GM19328 (cell line): Measurements from ENCODE around the gene ANKRD60.

Source experiments
- ATAC-seq: cut with Tn5 transposase; IDR thresholded peaks from one replicate; pipeline ENCODE4 v1.9.1; 2021; ENCODE audit warnings: mild to moderate bottlenecking, moderate library complexity; ENCODE audit not compliant: unreplicated experiment

Gene ANKRD60

GRCh38 chr20:58196402-58197184 lies 31.9 kb downstream of the ANKRD60 start:
- no peak for ATAC-seq

DNA sequence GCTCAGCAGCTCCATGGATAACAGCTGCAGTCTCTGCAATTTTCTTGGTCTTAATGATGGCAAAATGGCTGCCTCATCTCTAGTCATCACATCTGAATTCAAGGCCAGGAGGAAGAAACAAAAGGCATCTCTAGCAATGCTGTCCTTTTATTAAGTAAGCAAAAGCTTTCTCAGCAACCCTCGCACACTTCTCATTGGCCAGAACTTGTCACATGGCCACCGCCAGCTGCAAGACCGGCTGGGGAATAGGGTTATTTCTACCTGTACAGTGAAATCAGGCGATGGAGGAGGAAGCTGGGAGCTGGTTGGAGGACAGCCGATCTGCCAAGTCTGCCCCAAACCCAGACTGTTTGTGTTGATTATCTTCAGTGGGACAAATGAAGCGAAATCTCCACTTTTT lies 33.4 kb downstream of the ANKRD60 start:
- ATAC-seq, result no peak

DNA sequence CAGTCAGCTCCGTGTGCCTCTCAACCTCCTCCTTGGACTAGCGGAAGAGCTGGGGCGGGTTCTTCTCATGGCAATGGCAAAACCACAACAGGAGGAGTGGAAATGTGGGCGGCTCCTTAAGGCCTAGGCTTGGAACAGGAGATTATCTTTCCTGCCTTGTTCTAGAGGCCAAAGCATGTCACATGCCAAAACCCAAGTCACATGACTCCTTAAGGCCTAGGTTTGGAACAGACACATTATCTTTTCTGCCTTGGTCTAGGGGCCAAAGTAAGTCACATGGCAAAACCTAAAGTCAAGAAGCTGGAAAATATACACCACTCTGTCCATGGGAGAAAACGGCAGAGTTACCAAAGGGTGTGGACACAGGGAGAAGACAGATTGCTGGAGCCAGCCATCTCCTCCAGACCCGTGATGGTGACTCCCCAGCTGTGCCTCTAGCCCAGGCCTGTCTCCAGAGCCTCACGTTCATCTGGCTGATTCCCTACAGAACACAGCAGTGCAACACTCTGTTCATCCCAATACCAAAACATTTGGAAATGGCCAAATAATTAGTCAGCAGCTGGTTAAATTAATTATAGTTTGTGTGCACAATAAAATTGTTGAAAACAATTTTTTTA lies 34.2 kb downstream of the ANKRD60 start:
- no peak for ATAC-seq

- no peak for ATAC-seq
Measured at GRCh38 chr20:58192567-58192966, 35.9 kb downstream of the ANKRD60 start.

GRCh38 chr20:58192065-58192464 lies 36.4 kb downstream of the ANKRD60 start:
- ATAC-seq, result no peak

- no peak for ATAC-seq
Measured at GRCh38 chr20:58188527-58188926, 39.9 kb downstream of the ANKRD60 start.

DNA sequence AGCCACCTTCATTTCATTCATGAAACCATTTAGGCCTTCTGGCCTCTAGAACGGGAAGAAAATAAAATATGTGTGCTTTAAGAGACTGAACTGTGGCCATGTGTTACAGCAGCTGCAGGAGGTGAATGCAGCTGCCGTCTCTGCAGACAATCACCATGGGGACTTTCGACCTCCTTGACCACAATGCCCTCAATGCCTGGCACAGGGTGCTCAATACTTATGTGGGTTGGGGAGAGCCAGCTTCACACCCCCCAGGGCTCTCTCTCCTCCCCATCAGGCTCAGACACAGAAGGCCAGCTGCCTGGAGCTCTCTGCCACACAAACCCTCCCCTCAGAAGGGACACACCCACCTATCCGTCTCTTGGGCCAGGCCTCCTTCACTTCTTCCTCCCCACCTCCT lies 43.5 kb downstream of the ANKRD60 start:
- ATAC-seq, result no peak

- ATAC-seq, result no peak
Measured at GRCh38 chr20:58184063-58184462, 44.4 kb downstream of the ANKRD60 start.

GRCh38 chr20:58182521-58183140 lies 45.8 kb downstream of the ANKRD60 start:
- no peak for ATAC-seq

DNA sequence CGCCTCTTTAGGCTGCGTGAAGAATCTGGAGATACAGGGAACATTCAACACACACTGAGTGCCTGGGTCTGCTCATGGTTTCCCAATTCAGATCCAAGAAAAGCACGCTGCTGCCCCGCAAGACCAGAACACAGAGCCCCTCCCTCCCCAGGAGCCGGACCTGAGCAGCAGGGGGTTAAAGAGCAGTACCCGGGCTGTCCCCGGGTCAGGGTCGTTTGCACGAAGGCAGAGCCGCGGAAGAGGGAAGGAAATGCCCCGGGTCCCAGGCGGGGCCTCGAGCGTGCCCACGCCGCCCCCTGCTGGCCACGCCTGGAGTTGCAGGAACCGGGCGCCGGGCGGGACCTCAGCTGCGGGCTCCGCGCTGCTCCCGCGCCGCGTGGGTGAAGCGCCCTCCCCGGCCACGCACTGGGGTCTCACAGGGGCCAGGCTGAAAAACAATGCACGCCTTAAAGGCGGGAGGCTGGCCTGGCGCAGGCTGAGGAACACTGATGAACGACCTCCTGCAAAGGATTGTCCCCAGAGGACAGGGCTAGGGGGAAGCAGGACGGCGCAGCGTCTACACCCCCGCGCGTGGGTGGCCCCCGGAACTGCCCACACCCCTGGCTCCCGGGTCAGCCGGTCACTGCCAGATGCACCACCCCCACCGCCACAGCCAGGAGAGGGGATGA lies 48.9 kb downstream of the ANKRD60 start:
- ATAC-seq, result no peak

DNA sequence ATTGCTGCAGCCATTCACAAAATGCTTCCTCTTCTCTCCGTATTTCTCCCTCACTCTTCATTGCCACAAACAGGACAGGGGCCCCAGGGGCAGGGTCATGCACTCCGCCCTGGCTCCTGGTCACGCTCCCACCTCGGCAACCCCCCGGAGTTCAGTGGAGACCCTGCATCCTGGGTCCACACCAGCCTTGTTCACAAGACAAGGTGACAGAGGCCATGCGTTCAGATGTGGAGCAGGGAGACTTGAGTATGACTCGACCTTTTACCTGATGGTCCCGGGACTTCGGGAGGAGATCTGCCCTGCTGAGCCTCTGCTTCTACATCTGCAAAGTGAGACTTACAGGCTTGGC lies 49.4 kb downstream of the ANKRD60 start:
- ATAC-seq, result no peak

DNA sequence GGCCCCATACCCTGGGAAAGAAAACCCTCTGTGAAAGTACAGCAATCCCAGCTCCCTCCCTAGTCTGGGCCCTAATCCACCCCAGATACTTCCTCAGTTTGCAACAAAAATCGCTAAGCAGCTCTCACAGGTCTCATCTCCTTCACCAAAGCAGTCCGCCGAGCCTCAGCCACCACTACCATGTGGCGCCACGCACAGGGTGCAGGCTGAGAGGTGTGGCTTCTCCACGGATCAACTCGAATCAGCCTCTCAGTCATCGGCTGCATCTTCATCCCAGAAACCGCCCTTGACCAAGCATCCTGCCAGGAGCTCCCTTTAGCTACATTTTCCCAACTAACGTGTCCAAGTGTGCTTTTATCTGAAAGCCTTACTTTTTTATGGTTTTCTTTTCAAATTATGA lies 50.7 kb downstream of the ANKRD60 start:
- no peak for ATAC-seq

GRCh38 chr20:58175836-58176235 lies 52.6 kb downstream of the ANKRD60 start:
- ATAC-seq, result no peak

GRCh38 chr20:58175425-58175824 lies 53.0 kb downstream of the ANKRD60 start:
- ATAC-seq, result no peak

GRCh38 chr20:58174708-58175280 lies 53.7 kb downstream of the ANKRD60 start:
- no peak for ATAC-seq

GRCh38 chr20:58173930-58174707 lies 54.3 kb downstream of the ANKRD60 start:
- no peak for ATAC-seq

DNA sequence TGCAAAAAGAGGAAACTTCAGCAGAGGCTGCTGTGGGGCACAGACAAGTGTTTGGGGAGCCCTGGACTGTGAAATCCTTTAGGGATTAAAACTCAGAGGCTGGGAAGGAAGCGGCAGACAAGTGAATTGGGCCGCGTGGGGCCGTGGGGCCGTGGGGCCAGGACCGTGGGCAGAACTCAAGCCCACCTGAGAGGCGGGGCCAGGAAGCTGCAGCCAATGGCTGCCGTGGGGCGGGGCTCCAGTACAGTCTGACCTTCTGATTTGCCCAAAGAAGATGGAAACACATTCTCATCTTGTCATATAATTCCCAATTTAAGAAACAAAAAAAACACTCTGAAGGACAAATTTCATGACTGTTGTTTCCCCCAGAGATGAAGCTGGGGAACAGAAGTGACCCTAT lies 55.4 kb downstream of the ANKRD60 start:
- no peak for ATAC-seq

- no peak for ATAC-seq
Measured at GRCh38 chr20:58171796-58172425, 56.5 kb downstream of the ANKRD60 start.

- no peak for ATAC-seq
Measured at GRCh38 chr20:58169450-58169849, 59.0 kb downstream of the ANKRD60 start.

DNA sequence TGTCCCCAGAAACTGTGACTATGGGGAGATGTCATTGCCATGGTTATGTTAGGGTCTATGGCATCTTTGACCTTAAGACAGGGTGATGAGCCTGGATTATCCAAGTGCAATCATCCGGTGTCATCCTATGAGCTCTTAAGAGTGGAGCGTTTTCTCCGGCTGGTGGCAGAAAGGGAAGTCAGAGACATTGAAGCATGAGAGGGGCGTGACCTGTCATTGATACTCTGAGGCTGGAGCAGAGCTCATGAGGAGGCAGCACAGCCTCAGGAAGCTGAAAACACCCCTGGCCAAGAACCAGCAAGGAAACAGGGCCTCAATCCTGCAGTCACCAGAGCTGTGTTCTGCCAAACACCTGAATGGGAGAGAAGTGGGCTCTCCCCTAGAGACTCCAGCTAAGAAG lies 59.6 kb downstream of the ANKRD60 start:
- no peak for ATAC-seq
